ENCODE measurements around the gene SCGB1D1. TPM values are rescaled to one million over a fixed set of nuclear protein-coding genes. Genes with fewer than 3 reads are reported as not detected.

Gene SCGB1D1
- total RNA-seq, 1 experiment from 2014 or later, result not detected

DNA sequence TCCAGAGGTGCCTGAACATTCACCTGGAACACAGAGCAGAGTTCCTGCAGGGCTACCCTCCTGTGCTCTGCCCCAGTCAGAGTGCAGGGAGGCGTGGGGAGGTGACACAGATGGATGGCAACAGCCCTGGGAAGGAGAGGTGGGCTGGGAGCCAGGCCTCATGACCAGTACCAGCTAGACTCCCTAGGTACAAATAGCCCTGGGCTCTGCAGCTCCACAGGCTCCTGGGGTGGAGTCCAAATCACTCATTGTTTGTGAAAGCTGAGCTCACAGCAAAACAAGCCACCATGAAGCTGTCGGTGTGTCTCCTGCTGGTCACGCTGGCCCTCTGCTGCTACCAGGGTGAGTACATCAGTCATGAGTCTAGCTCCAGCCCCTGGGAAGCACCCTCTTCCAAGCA lies 52.0 kb downstream of the SCGB1D1 start, which contains the start of gene SCGB1D2:
Gene SCGB1D2, plus strand, starts transcription at position 219 of the 400 bp plus-strand sequence. Its CDS starts 69 bp downstream, at position 288.
- peak; percentile 51 for ATAC-seq
- Mint-ChIP-seq H3K27me3 (ENCODE audit: low read depth) (peaks cover 7% of the 10 kb centered on the region), H3K27ac (no peak within 1 kb of the TSS), H3K4me3 (no peak within 1 kb of the TSS), H3K36me3 (no peaks in the 10 kb centered on the region), H3K9me3 (no peaks in the 10 kb centered on the region), H3K4me1 (peaks cover 7% of the 10 kb centered on the region)
- peak; percentile 15 for DNase-seq (ENCODE audit: low spot score)
- POLR2A ChIA-PET, result no interaction called here
- CTCF ChIA-PET, result interaction anchor here (0.9 to 2.1 kb wide), 8 partner anchors 14 to 343 kb away, joined by 3 to 6 read pairs (median 4); no protein-coding TSS in a partner anchor
- TF ChIP-seq HMGXB4 (CRISPR knock-in tag; IDR thresholded peaks at IDR 0.05) (no peak), ZBTB43 (CRISPR knock-in tag; IDR thresholded peaks at IDR 0.05) (no peak), RELA (CRISPR knock-in tag; IDR thresholded peaks at IDR 0.05; ENCODE audit: borderline replicate concordance) (no peak)
- TF ChIP-seq, protein P1, sequence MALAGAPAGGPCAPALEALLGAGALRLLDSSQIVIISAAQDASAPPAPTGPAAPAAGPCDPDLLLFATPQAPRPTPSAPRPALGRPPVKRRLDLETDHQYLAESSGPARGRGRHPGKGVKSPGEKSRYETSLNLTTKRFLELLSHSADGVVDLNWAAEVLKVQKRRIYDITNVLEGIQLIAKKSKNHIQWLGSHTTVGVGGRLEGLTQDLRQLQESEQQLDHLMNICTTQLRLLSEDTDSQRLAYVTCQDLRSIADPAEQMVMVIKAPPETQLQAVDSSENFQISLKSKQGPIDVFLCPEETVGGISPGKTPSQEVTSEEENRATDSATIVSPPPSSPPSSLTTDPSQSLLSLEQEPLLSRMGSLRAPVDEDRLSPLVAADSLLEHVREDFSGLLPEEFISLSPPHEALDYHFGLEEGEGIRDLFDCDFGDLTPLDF (CRISPR knock-in tag; IDR thresholded peaks at IDR 0.05), result no peak

Other genes starting within 250 kb of the SCGB1D1 start
- gene BEST1, start 239.9 kb upstream of the SCGB1D1 start, total RNA-seq (2021), result 0.17 to 0.32 TPM (median 0.21 TPM) in 3 replicates
- 1,108 to 1,272 TPM (median 1,247 TPM) in 3 replicates for gene FTH1, start 222.6 kb upstream of the SCGB1D1 start, total RNA-seq (2021)
- 125 to 158 TPM (median 126 TPM) in 3 replicates for gene INCENP, start 66.2 kb upstream of the SCGB1D1 start, total RNA-seq (2021)
- not detected in 3 replicates for gene SCGB2A1, start 18.5 kb downstream of the SCGB1D1 start, total RNA-seq (2021)
- gene SCGB1D2, start 52.0 kb downstream of the SCGB1D1 start, total RNA-seq (2021), result not detected in 3 replicates
- gene SCGB2A2, start 79.9 kb downstream of the SCGB1D1 start, total RNA-seq (2021), result not detected in 3 replicates
- not detected in 3 replicates for gene SCGB1D4, start 108.9 kb downstream of the SCGB1D1 start, total RNA-seq (2021)
- gene ASRGL1, start 147.2 kb downstream of the SCGB1D1 start, total RNA-seq (2021), result 36.3 to 51.6 TPM (median 41.5 TPM) in 3 replicates
- gene SCGB1A1, start 228.8 kb downstream of the SCGB1D1 start, total RNA-seq (2021), result 1.1 to 1.6 TPM (median 1.2 TPM) in 3 replicates

Data from WTC11 (cell line).